ENCODE data around the gene WWC1. TPM values are rescaled to one million over a fixed set of nuclear protein-coding genes. Genes with fewer than 3 reads are reported as not detected.

WWC1 gene
- total RNA-seq, 1 experiment from 2014 or later, result 190 TPM

GRCh38 chr5:168254013-168254693 lies 37.3 kb upstream of the WWC1 start:
- TF ChIP-seq, protein P1, sequence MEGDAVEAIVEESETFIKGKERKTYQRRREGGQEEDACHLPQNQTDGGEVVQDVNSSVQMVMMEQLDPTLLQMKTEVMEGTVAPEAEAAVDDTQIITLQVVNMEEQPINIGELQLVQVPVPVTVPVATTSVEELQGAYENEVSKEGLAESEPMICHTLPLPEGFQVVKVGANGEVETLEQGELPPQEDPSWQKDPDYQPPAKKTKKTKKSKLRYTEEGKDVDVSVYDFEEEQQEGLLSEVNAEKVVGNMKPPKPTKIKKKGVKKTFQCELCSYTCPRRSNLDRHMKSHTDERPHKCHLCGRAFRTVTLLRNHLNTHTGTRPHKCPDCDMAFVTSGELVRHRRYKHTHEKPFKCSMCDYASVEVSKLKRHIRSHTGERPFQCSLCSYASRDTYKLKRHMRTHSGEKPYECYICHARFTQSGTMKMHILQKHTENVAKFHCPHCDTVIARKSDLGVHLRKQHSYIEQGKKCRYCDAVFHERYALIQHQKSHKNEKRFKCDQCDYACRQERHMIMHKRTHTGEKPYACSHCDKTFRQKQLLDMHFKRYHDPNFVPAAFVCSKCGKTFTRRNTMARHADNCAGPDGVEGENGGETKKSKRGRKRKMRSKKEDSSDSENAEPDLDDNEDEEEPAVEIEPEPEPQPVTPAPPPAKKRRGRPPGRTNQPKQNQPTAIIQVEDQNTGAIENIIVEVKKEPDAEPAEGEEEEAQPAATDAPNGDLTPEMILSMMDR (IDR thresholded peaks at IDR 0.05; ENCODE audit: unreplicated experiment), result no peak
- Mint-ChIP-seq H3K27me3 (ENCODE audit: unreplicated experiment) (peaks cover 27% of the 10 kb centered on the region), H3K36me3 (ENCODE audit: insufficient read depth, unreplicated experiment) (no peaks in the 10 kb centered on the region), H3K27ac (ENCODE audit: unreplicated experiment) (no peak overlapping the region), H3K9me3 (ENCODE audit: low read depth, unreplicated experiment) (no peaks in the 10 kb centered on the region), H3K4me3 (ENCODE audit: low read depth, unreplicated experiment) (no peak overlapping the region), H3K4me1 (ENCODE audit: low read depth, unreplicated experiment) (no peaks in the 10 kb centered on the region)
- intact Hi-C loops (cut with micrococcal nuclease; ENCODE audit: unreplicated experiment), result no loop called here
- BruUV-seq (replicated peaks), result no TSS peak
- CTCF ChIA-PET, result no interaction called here
- DNase-seq, result no peak

DNA sequence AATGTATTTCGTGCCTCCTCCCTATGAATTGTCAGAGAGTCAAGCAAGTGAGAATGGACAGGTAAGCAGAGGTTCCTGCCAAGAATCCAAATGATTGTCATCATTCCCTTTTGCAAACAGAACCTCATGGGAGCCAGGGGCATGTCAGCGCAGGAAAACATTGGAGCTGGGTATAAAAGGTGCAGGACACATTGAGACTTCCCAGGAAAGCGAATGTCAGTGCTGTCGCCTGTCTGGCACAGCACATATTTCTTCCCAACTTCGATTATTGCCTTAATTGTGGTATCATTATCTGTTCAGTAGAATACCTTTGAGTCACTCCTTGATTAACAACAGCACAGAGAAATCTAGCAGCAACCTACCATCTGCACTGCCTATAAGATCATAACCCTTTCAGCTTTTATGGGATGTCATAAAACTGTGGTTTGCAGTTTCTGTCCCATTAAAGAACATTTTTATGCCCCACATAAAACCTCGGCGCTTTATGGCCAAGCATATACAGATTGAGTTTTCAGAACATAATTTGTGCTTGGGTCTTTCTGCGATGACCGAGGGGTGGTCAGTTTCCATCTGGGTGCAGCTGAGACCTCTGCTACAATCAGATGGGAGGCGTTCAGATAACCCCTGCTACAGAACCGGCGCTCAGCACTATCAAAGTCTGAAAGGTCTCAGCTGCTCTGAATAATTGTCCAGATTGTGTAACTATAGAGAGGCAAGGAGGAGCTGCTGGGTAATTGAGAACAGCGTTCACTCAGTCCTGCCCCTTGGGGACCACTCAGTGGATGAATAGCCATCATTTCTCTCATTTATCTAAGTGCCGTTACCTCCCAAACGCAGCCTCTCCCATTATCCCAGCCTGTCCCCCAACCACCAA lies 30.9 kb upstream of the WWC1 start:
- TF ChIP-seq, protein P1 (IDR thresholded peaks at IDR 0.05; ENCODE audit: unreplicated experiment), result no peak
- no peaks in the 10 kb centered on the region for H3K27me3 Mint-ChIP-seq (ENCODE audit: unreplicated experiment)
- intact Hi-C loops (cut with micrococcal nuclease; ENCODE audit: unreplicated experiment), result no loop called here
- no TSS peak for BruUV-seq (replicated peaks)
- no peak for DNase-seq
- no peak overlapping the region for H3K4me3 Mint-ChIP-seq (ENCODE audit: low read depth, unreplicated experiment)
- CTCF ChIA-PET, result interaction anchor here (0.6 kb wide), 1 partner anchor 52 kb away, joined by 3 read pairs; no protein-coding TSS in a partner anchor
- no peaks in the 10 kb centered on the region for H3K9me3 Mint-ChIP-seq (ENCODE audit: low read depth, unreplicated experiment)
- H3K27ac Mint-ChIP-seq (ENCODE audit: unreplicated experiment), result no peak overlapping the region
- H3K4me1 Mint-ChIP-seq (ENCODE audit: low read depth, unreplicated experiment), result no peaks in the 10 kb centered on the region
- H3K36me3 Mint-ChIP-seq (ENCODE audit: insufficient read depth, unreplicated experiment), result no peaks in the 10 kb centered on the region

GRCh38 chr5:168261227-168261571 lies 30.2 kb upstream of the WWC1 start:
- Mint-ChIP-seq H3K4me3 (ENCODE audit: low read depth, unreplicated experiment) (no peak overlapping the region), H3K36me3 (ENCODE audit: insufficient read depth, unreplicated experiment) (no peaks in the 10 kb centered on the region), H3K4me1 (ENCODE audit: low read depth, unreplicated experiment) (no peaks in the 10 kb centered on the region), H3K27ac (ENCODE audit: unreplicated experiment) (no peak overlapping the region), H3K27me3 (ENCODE audit: unreplicated experiment) (no peaks in the 10 kb centered on the region), H3K9me3 (ENCODE audit: low read depth, unreplicated experiment) (no peaks in the 10 kb centered on the region)
- no TSS peak for BruUV-seq (replicated peaks)
- TF ChIP-seq, protein P1 (IDR thresholded peaks at IDR 0.05; ENCODE audit: unreplicated experiment), result no peak
- CTCF ChIA-PET, result interaction anchor here (0.6 kb wide), 1 partner anchor 52 kb away, joined by 3 read pairs; no protein-coding TSS in a partner anchor
- intact Hi-C loops (cut with micrococcal nuclease; ENCODE audit: unreplicated experiment), result no loop called here
- no peak for DNase-seq

- H3K4me3 Mint-ChIP-seq (ENCODE audit: low read depth, unreplicated experiment), result no peak overlapping the region
- H3K27me3 Mint-ChIP-seq (ENCODE audit: unreplicated experiment), result no peaks in the 10 kb centered on the region
- no peaks in the 10 kb centered on the region for H3K4me1 Mint-ChIP-seq (ENCODE audit: low read depth, unreplicated experiment)
- CTCF ChIA-PET, result no interaction called here
- BruUV-seq (replicated peaks), result no TSS peak
- no peaks in the 10 kb centered on the region for H3K9me3 Mint-ChIP-seq (ENCODE audit: low read depth, unreplicated experiment)
- no peaks in the 10 kb centered on the region for H3K36me3 Mint-ChIP-seq (ENCODE audit: insufficient read depth, unreplicated experiment)
- H3K27ac Mint-ChIP-seq (ENCODE audit: unreplicated experiment), result no peak overlapping the region
- DNase-seq, result no peak
- TF ChIP-seq, protein P1 (IDR thresholded peaks at IDR 0.05; ENCODE audit: unreplicated experiment), result no peak
- intact Hi-C loops (cut with micrococcal nuclease; ENCODE audit: unreplicated experiment), result no loop called here
These were observed 29.3 kb upstream of the WWC1 start for GRCh38 chr5:168262042-168262743.

All from Calu3 (cell line).